Activated T-helper 9 cell treated with anti-CD3 and anti-CD28 coated beads, Interleukin-2, amount 50 U/mL, for 16 hours (primary cell): Measurements from ENCODE around the gene ZNF512B.

Experiments
- DNase-seq: peaks from one replicate; pipeline ENCODE4 v3.0.0-alpha.2; 2020; ENCODE audit warnings: low read depth

The ZNF512B gene

GRCh38 chr20:63950701-63951397, 18.9 kb downstream of the ZNF512B start:
- no peak for DNase-seq

- DNase-seq: no peak
Observed at GRCh38 chr20:63947638-63948456, 21.9 kb downstream of the ZNF512B start.

GRCh38 chr20:63946986-63947637, 22.6 kb downstream of the ZNF512B start:
- DNase-seq: no peak

- DNase-seq: no peak
Observed at GRCh38 chr20:63945921-63946920, 23.5 kb downstream of the ZNF512B start.

- no peak for DNase-seq
Observed at GRCh38 chr20:63945031-63945658, 24.6 kb downstream of the ZNF512B start.

GRCh38 chr20:63944078-63944941, 25.4 kb downstream of the ZNF512B start:
- DNase-seq: no peak

- DNase-seq: no peak
Observed at GRCh38 chr20:63943808-63944077, 26.0 kb downstream of the ZNF512B start.

GRCh38 chr20:63942969-63943807, 26.5 kb downstream of the ZNF512B start:
- DNase-seq: no peak

GRCh38 chr20:63942250-63942951, 27.3 kb downstream of the ZNF512B start:
- no peak for DNase-seq

GRCh38 chr20:63941282-63942081, 28.2 kb downstream of the ZNF512B start:
- DNase-seq: peak; percentile 48

GRCh38 chr20:63940472-63941266, 29.1 kb downstream of the ZNF512B start:
- DNase-seq: no peak

GRCh38 chr20:63940071-63940471, 29.7 kb downstream of the ZNF512B start:
- DNase-seq: no peak

- no peak for DNase-seq
Observed at GRCh38 chr20:63939061-63939935, 30.4 kb downstream of the ZNF512B start.

GRCh38 chr20:63937596-63937995, 32.1 kb downstream of the ZNF512B start:
- DNase-seq: no peak

GRCh38 chr20:63935447-63935846, 34.3 kb downstream of the ZNF512B start:
- DNase-seq: no peak
